ENCODE data around the gene ADPRHL1.

GRCh38 chr13:113350938-113351335, 102.4 kb downstream of the ADPRHL1 start:
- TF ChIP-seq CTCF (IDR thresholded peaks at IDR 0.05; ENCODE audit: low read depth, low read length), result no peak
- TF ChIP-seq POLR2A (IDR thresholded peaks at IDR 0.05; ENCODE audit: extremely low read depth, insufficient read length), result no peak
- no peak for TF ChIP-seq MAX (IDR thresholded peaks at IDR 0.05; ENCODE audit: low read depth, low read length)

Measured in NB4 (cell line).